ENCODE measurements around the gene APOL6. TPM values are rescaled to one million over a fixed set of nuclear protein-coding genes. Genes with fewer than 3 reads are reported as not detected.
"Not testable (repeated sequence)": the region's sequence is repeated elsewhere in the genome, so short reads cannot be mapped to it uniquely, and the experiment has no call there.

APOL6 gene
- total RNA-seq, 1 experiment from 2014 or later = 16.2 TPM

GRCh38 chr22:35617137-35617755 lies 31.0 kb upstream of the APOL6 start, which contains the start of gene MB:
MB (minus strand) TSS chr22:35617329; CDS start chr22:35617257, 72 bp downstream.
- DNase-seq (ENCODE audit: low read depth) = peak; percentile 25

- no peak for DNase-seq (ENCODE audit: low read depth)
These were observed 29.6 kb upstream of the APOL6 start for GRCh38 chr22:35618427-35619223.

- DNase-seq (ENCODE audit: low read depth) = no peak
These were observed 28.7 kb upstream of the APOL6 start for GRCh38 chr22:35619336-35620094.

- peak; percentile 56 for DNase-seq (ENCODE audit: low read depth)
These were observed 27.5 kb upstream of the APOL6 start for GRCh38 chr22:35620624-35621251.

GRCh38 chr22:35621451-35621850 lies 26.8 kb upstream of the APOL6 start:
- no peak for DNase-seq (ENCODE audit: low read depth)

GRCh38 chr22:35622191-35622913 lies 25.9 kb upstream of the APOL6 start:
- no peak for DNase-seq (ENCODE audit: low read depth)

GRCh38 chr22:35623885-35624284 lies 24.4 kb upstream of the APOL6 start:
- not testable (repeated sequence) for DNase-seq (ENCODE audit: low read depth)

GRCh38 chr22:35624547-35624946 lies 23.7 kb upstream of the APOL6 start:
- no peak for DNase-seq (ENCODE audit: low read depth)

GRCh38 chr22:35625763-35626432 lies 22.3 kb upstream of the APOL6 start:
- no peak for DNase-seq (ENCODE audit: low read depth)

GRCh38 chr22:35627267-35628041 lies 20.8 kb upstream of the APOL6 start:
- peak; percentile 98 for DNase-seq (ENCODE audit: low read depth)

GRCh38 chr22:35628732-35629131 lies 19.5 kb upstream of the APOL6 start:
- DNase-seq (ENCODE audit: low read depth) = no peak

GRCh38 chr22:35629406-35630216 lies 18.6 kb upstream of the APOL6 start:
- DNase-seq (ENCODE audit: low read depth) = peak; percentile 99

- DNase-seq (ENCODE audit: low read depth) = peak; percentile 69
These were observed 17.9 kb upstream of the APOL6 start for GRCh38 chr22:35630387-35630793.

GRCh38 chr22:35630891-35631290 lies 17.4 kb upstream of the APOL6 start:
- no peak for DNase-seq (ENCODE audit: low read depth)

- peak; percentile 50 for DNase-seq (ENCODE audit: low read depth)
These were observed 16.6 kb upstream of the APOL6 start for GRCh38 chr22:35631597-35631996.

GRCh38 chr22:35632935-35633334 lies 15.3 kb upstream of the APOL6 start:
- DNase-seq (ENCODE audit: low read depth) = no peak

GRCh38 chr22:35633520-35633919 lies 14.7 kb upstream of the APOL6 start:
- DNase-seq (ENCODE audit: low read depth) = no peak

- DNase-seq (ENCODE audit: low read depth) = no peak
These were observed 14.2 kb upstream of the APOL6 start for GRCh38 chr22:35634015-35634414.

- DNase-seq (ENCODE audit: low read depth) = peak; percentile 26
These were observed 13.2 kb upstream of the APOL6 start for GRCh38 chr22:35634943-35635540.
